Hepatocyte (in vitro differentiated cells): ENCODE results near the gene ANTXR2. TPM values are rescaled to one million over a fixed set of nuclear protein-coding genes. Genes with fewer than 3 reads are reported as not detected.

Experiments used
- DNase-seq: peaks from one replicate; pipeline ENCODE4 v3.0.0-alpha.2; 2016; ENCODE audit warnings: low spot score
- H2AFZ ChIP-seq: fragments of 200-600 bp; sonication (generic); 2 replicates; pipeline ENCODE4 v1.6.0; 2016; ENCODE audit warnings: antibody characterized with exemption, mild to moderate bottlenecking
- H3K27ac ChIP-seq: fragments of 200-600 bp; sonication (generic); 2 replicates; pipeline ENCODE4 v1.5.1; 2016; ENCODE audit warnings: mild to moderate bottlenecking
- H3K27me3 ChIP-seq: fragments of 200-600 bp; sonication (generic); 2 replicates; pipeline ENCODE4 v1.6.1; 2016
- H3K36me3 ChIP-seq: fragments of 200-600 bp; sonication (generic); replicated peaks from 2 replicates; pipeline ENCODE4 v1.5.1; 2016; ENCODE audit warnings: low read depth; ENCODE audit not compliant: insufficient read depth
- H3K4me1 ChIP-seq: fragments of 200-600 bp; sonication (generic); 2 replicates; pipeline ENCODE4 v1.5.1; 2016; ENCODE audit warnings: mild to moderate bottlenecking, moderate library complexity; ENCODE audit not compliant: insufficient read depth
- H3K4me2 ChIP-seq: fragments of 200-600 bp; sonication (generic); 2 replicates; pipeline ENCODE4 v1.6.0; 2016
- H3K4me3 ChIP-seq: fragments of 200-600 bp; sonication (generic); 2 replicates; pipeline ENCODE4 v1.5.1; 2016; ENCODE audit warnings: mild to moderate bottlenecking
- H3K79me2 ChIP-seq: fragments of 200-600 bp; sonication (generic); 2 replicates; pipeline ENCODE4 v1.6.0; 2017; ENCODE audit warnings: mild to moderate bottlenecking
- H3K9me2 ChIP-seq: fragments of 200-600 bp; sonication (generic); replicated peaks from 2 replicates; pipeline ENCODE4 v1.6.0; 2017; ENCODE audit warnings: mild to moderate bottlenecking; ENCODE audit not compliant: insufficient read depth
- H3K9me3 ChIP-seq: fragments of 200-600 bp; sonication (generic); 2 replicates; pipeline ENCODE4 v1.5.1; 2016; ENCODE audit warnings: low read depth, mild to moderate bottlenecking
- H4K20me1 ChIP-seq: fragments of 200-600 bp; sonication (generic); 2 replicates; pipeline ENCODE4 v1.6.0; 2016; ENCODE audit warnings: mild to moderate bottlenecking; ENCODE audit not compliant: insufficient read depth, poor library complexity, severe bottlenecking
- CTCF ChIP-seq: fragments of 200-600 bp; sonication (generic); IDR thresholded peaks from 2 replicates; pipeline ENCODE4 v1.5.1; 2016; ENCODE audit warnings: antibody characterized with exemption, mild to moderate bottlenecking; ENCODE audit not compliant: poor library complexity
- EZH2 ChIP-seq: fragments of 200-600 bp; sonication (generic); IDR thresholded peaks from 2 replicates; pipeline ENCODE4 v1.6.1; 2016; ENCODE audit warnings: antibody characterized with exemption, mild to moderate bottlenecking, borderline replicate concordance
- EZH2phosphoT487 ChIP-seq: fragments of 200-600 bp; sonication (generic); IDR thresholded peaks from one replicate; pipeline ENCODE4 v1.6.1; 2018; ENCODE audit warnings: antibody characterized with exemption, mild to moderate bottlenecking, low read depth, moderate library complexity; ENCODE audit not compliant: unreplicated experiment, severe bottlenecking
- WGBS: methylation state at CpG from one replicate; pipeline ENCODE4 v1.1.6; 2016; ENCODE audit warnings: low lambda C conversion rate; ENCODE audit errors: missing lambda C conversion rate; 5-methylcytosine and 5-hydroxymethylcytosine counted together
- polyA plus RNA-seq: library from polyadenylated mRNA; unstranded; fragments of >200 nt; fragmentation: Nextera tagmentation; extraction: Ambion mirVana; gene quantifications from 2 replicates; pipeline ENCODE4 v1.2.1, GENCODE V29; 2016
- total RNA-seq: library from RNA; depleted of rRNA; stranded (reverse); fragments of >200 nt; gene quantifications from 2 replicates; pipeline ENCODE4 v1.2.3, GENCODE V29; 2014

ANTXR2 gene
- total and polyA plus RNA-seq, 2 experiments from 2014 or later, result 25.2 to 46.5 TPM

DNA sequence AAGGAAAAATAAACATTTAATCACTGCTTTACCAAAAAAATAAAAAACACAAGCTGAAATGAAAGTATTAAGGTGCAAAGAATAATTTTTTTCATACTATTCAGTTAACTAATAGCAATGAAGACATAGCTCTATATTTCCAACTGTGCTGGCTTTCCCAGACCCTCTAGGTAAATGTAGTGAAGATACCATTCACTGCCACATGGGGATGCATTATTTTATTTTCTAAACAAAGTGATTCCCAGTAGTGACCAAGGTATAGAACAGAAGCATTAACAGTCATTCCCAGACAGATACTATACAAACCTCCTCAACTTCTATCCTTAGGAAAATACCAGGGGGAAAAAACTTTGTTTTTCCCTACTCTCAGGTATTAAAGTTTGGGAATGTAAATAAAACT is 39.4 kb downstream of the ANTXR2 start:
- no peak overlapping the region for H3K4me3 ChIP-seq
- no peaks in the 10 kb centered on the region for H3K4me1 ChIP-seq
- H3K36me3 ChIP-seq, result no peaks in the 10 kb centered on the region
- DNase-seq, result no peak
- H3K27ac ChIP-seq, result no peak overlapping the region
- no peak overlapping the region for H2AFZ ChIP-seq
- TF ChIP-seq EZH2 (no peak), CTCF (no peak), EZH2phosphoT487 (no peak)
- no peaks in the 10 kb centered on the region for H3K79me2 ChIP-seq
- H3K27me3 ChIP-seq, result no peaks in the 10 kb centered on the region
- H3K4me2 ChIP-seq, result no peak overlapping the region
- H4K20me1 ChIP-seq, result no peaks in the 10 kb centered on the region
- no peaks in the 10 kb centered on the region for H3K9me2 ChIP-seq
- no peaks in the 10 kb centered on the region for H3K9me3 ChIP-seq

DNA sequence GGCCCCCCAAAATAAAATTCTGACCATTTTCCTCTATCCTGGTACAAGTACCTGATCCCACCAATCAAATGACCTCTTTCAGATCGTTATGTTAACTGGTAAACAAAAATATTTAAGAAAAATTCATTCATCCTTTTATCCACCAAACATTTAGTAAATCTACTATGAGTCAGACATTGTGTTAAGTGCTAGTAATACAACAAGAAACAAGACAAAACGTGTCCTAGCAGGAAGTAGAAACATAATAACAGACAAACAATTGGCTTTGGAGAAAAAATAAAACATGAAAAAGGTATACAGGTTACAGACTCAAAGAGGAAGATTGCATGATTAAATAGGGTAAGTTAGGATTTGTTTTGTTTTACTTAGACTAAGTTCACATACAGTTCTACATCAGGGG is 43.7 kb downstream of the ANTXR2 start:
- no peaks in the 10 kb centered on the region for H3K79me2 ChIP-seq
- no peak overlapping the region for H3K4me2 ChIP-seq
- H3K27ac ChIP-seq, result no peak overlapping the region
- no peaks in the 10 kb centered on the region for H4K20me1 ChIP-seq
- no peak overlapping the region for H3K4me3 ChIP-seq
- H3K9me3 ChIP-seq, result no peaks in the 10 kb centered on the region
- 87% methylated on average over 2 of the region's 2 CpGs for WGBS
- H2AFZ ChIP-seq, result no peak overlapping the region
- H3K4me1 ChIP-seq, result no peaks in the 10 kb centered on the region
- no peak for DNase-seq
- H3K9me2 ChIP-seq, result no peaks in the 10 kb centered on the region
- TF ChIP-seq CTCF (no peak), EZH2 (no peak), EZH2phosphoT487 (no peak)
- H3K36me3 ChIP-seq, result no peaks in the 10 kb centered on the region
- H3K27me3 ChIP-seq, result no peaks in the 10 kb centered on the region

DNA sequence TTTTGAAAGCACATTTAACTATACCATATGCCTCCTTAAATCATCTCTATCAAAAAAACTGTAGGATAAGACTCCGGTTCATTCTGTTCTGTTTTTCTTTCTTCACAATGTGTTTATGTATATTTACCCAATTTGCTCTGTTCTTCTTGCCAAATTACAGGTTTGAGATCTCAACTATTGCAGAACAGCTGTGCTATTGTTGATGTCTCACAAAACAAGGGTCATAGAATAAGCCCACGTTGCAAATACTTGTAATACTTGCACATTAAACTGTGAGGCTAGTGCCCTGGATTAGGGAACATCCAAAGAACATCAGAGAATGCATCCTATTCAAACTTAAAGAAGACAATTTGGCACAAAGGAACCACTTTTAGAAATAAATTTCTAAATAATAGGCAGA is 45.4 kb downstream of the ANTXR2 start:
- 64% methylated on average over 2 of the region's 2 CpGs for WGBS
- no peaks in the 10 kb centered on the region for H3K4me1 ChIP-seq

More for the DNA sequence above, 45.4 kb downstream of the ANTXR2 start:
- H3K4me2 ChIP-seq, result no peak overlapping the region
- no peak for DNase-seq
- TF ChIP-seq CTCF (no peak), EZH2 (no peak), EZH2phosphoT487 (no peak)
- no peak overlapping the region for H2AFZ ChIP-seq
- H3K79me2 ChIP-seq, result no peaks in the 10 kb centered on the region
- H3K27ac ChIP-seq, result no peak overlapping the region
- no peaks in the 10 kb centered on the region for H3K27me3 ChIP-seq
- H3K9me3 ChIP-seq, result no peaks in the 10 kb centered on the region
- H3K9me2 ChIP-seq, result no peaks in the 10 kb centered on the region
- H3K36me3 ChIP-seq, result no peaks in the 10 kb centered on the region
- H4K20me1 ChIP-seq, result no peaks in the 10 kb centered on the region
- no peak overlapping the region for H3K4me3 ChIP-seq
